Endothelial cell of umbilical vein (primary cell): ENCODE measurements around the gene AGR2. TPM values are rescaled to one million over a fixed set of nuclear protein-coding genes. Genes with fewer than 3 reads are reported as not detected.

Experiments
- BruUV-seq: library from RNA; stranded (reverse); fragments of 400-500 nt; replicated peaks from 2 replicates; lab custom pipeline; 2021; lab: Mats Ljungman, UMichigan
- CTCF ChIA-PET: fragments of 300-600, 350-600 bp; sonication (Branson Sonifier 250); formaldehyde crosslinking; loops from one replicate; lab custom pipeline; 2021; ENCODE audit warnings: antibody characterized with exemption, inconsistent platforms; lab: Charles Lee
- POLR2A ChIA-PET: fragments of 300-600, 350-600 bp; sonication (Branson Sonifier 250); formaldehyde crosslinking; loops from one replicate; lab custom pipeline; 2021; ENCODE audit warnings: antibody characterized with exemption, inconsistent platforms; lab: Charles Lee
- DNase-seq: peaks from one replicate; pipeline ENCODE4 v3.0.0-alpha.2; 2011; ENCODE audit warnings: low read depth, low spot score
- FAIRE-seq: peaks from 2 replicates; lab custom pipeline; 2011; peaks lifted over from hg19 to GRCh38; lab: Jason Lieb, UNC
- H2AFZ ChIP-seq: 2 replicates; pipeline ENCODE4 v1.6.0; 2012; ENCODE audit warnings: low read depth, low read length, control low read depth, inconsistent platforms
- H3K27ac ChIP-seq: 2 replicates; pipeline ENCODE4 v1.5.1; 2011; ENCODE audit warnings: low read depth, mild to moderate bottlenecking, control low read depth, low read length, moderate library complexity; ENCODE audit not compliant: insufficient read depth
- H3K27me3 ChIP-seq, 2 experiments: 2 replicates each; pipeline versions ENCODE4 v1.6.0 to v1.6.1; 2011; ENCODE audit warnings: low read length in 2 of 2, mixed read lengths in 1 of 2; ENCODE audit not compliant: control insufficient read depth in 2 of 2, insufficient read depth in 2 of 2
- H3K36me3 ChIP-seq, 2 experiments: 2 replicates in 1 of 2; 3 replicates in 1 of 2; pipeline ENCODE4 v1.5.1; 2011; ENCODE audit warnings: low read length in 2 of 2, mild to moderate bottlenecking in 1 of 2, moderate library complexity in 1 of 2; ENCODE audit not compliant: control insufficient read depth in 2 of 2, insufficient read depth in 2 of 2; ENCODE audit errors: extremely low read depth in 1 of 2
- H3K4me1 ChIP-seq: 3 replicates; pipeline ENCODE4 v1.5.1; 2011; ENCODE audit warnings: mild to moderate bottlenecking, low read length; ENCODE audit not compliant: control insufficient read depth, insufficient read depth; ENCODE audit errors: extremely low read depth
- H3K4me2 ChIP-seq: 2 replicates; pipeline ENCODE4 v1.6.1; 2011; ENCODE audit warnings: low read length, control low read depth, mixed read lengths; ENCODE audit not compliant: insufficient read depth
- H3K4me3 ChIP-seq, 3 experiments: fragments of 200-600 bp in 1 of 3; sonication (generic), shearing (Covaris generic) in 1 of 3; replicated peaks in 1 of 3; 2 replicates each; pipeline ENCODE4 v1.5.1; 2011 to 2016; ENCODE audit warnings: control low read depth in 3 of 3, low read length in 3 of 3, mild to moderate bottlenecking in 2 of 3, inconsistent platforms in 1 of 3, low read depth in 1 of 3, moderate library complexity in 1 of 3; ENCODE audit not compliant: insufficient read depth in 1 of 3
- H3K79me2 ChIP-seq: 2 replicates; pipeline ENCODE4 v1.6.0; 2012; ENCODE audit warnings: low read length, inconsistent platforms; ENCODE audit not compliant: control insufficient read depth, insufficient read depth
- H3K9ac ChIP-seq: replicated peaks from 2 replicates; pipeline ENCODE3; 2011; ENCODE audit warnings: low read length, control low read depth; ENCODE audit not compliant: insufficient read depth; ENCODE audit errors: extremely low read depth
- H3K9me1 ChIP-seq: replicated peaks from 3 replicates; pipeline ENCODE4 v1.6.0; 2011; ENCODE audit warnings: mild to moderate bottlenecking, low read length; ENCODE audit not compliant: control insufficient read depth, insufficient read depth; ENCODE audit errors: extremely low read depth
- H3K9me3 ChIP-seq: replicated peaks from 2 replicates; pipeline ENCODE4 v1.5.1; 2012; ENCODE audit warnings: low read length, inconsistent platforms; ENCODE audit not compliant: control insufficient read depth, insufficient read depth
- H4K20me1 ChIP-seq: replicated peaks from 2 replicates; pipeline ENCODE3; 2011; ENCODE audit warnings: mild to moderate bottlenecking, low read length; ENCODE audit not compliant: control insufficient read depth, insufficient read depth; ENCODE audit errors: extremely low read depth
- EZH2 ChIP-seq: IDR thresholded peaks from 2 replicates; pipeline ENCODE4 v1.6.1; 2012; ENCODE audit warnings: borderline replicate concordance, low read depth, mild to moderate bottlenecking, moderate library complexity, low read length, inconsistent platforms; ENCODE audit not compliant: severe bottlenecking
- FOS ChIP-seq: IDR thresholded peaks from 2 replicates; pipeline ENCODE4 v1.6.1; 2011; ENCODE audit warnings: mild to moderate bottlenecking, low read length, moderate library complexity, borderline replicate concordance; ENCODE audit not compliant: insufficient read depth
- GATA2 ChIP-seq: IDR thresholded peaks from 2 replicates; pipeline ENCODE4 v1.7.0; 2011; ENCODE audit warnings: low read depth, mild to moderate bottlenecking, moderate library complexity, mixed read lengths, low read length; ENCODE audit not compliant: insufficient read length, insufficient read depth
- JUN ChIP-seq: IDR thresholded peaks from 2 replicates; pipeline ENCODE4 v1.6.1; 2011; ENCODE audit warnings: borderline replicate concordance, low read depth; ENCODE audit not compliant: insufficient read length, insufficient read depth
- MAX ChIP-seq: IDR thresholded peaks from 2 replicates; pipeline ENCODE4 v1.6.1; 2011; ENCODE audit not compliant: insufficient read depth, insufficient read length
- MYC ChIP-seq: IDR thresholded peaks from one replicate; pipeline ENCODE4 v1.6.1; 2011; ENCODE audit warnings: mild to moderate bottlenecking, low read depth, low read length
- POLR2A ChIP-seq: IDR thresholded peaks from 2 replicates; pipeline ENCODE4 v1.6.1; 2012; ENCODE audit warnings: low read depth, mild to moderate bottlenecking, control low read depth, low read length
- POLR2AphosphoS5 ChIP-seq: IDR thresholded peaks from 2 replicates; pipeline ENCODE4 v1.6.1; 2012; ENCODE audit warnings: low read depth, mild to moderate bottlenecking, control low read depth, low read length, moderate library complexity; ENCODE audit not compliant: insufficient read depth
- dilution Hi-C: fragments of 300-500 bp; cut with MboI; formaldehyde crosslinking; loops from one replicate; pipeline ENCODE4 v1.15.0; 2019; ENCODE audit warnings: low sequenced_read_pairs; ENCODE audit not compliant: extremely low pct_ligation_motif_present
- intact Hi-C: fragments of 100-400 bp; cut with micrococcal nuclease; formaldehyde crosslinking; loops from one replicate; pipeline ENCODE4 v1.10.0; 2022
- polyA plus RNA-seq, 4 experiments: library from polyadenylated mRNA; depleted of rRNA in 3 of 4; stranded (reverse) in 3 of 4; unstranded in 1 of 4; fragments of >200 nt; gene quantifications; 2 replicates each; pipeline versions ENCODE4 v1.2.1 to v1.2.3, GENCODE V29; 2011 to 2012; ENCODE audit warnings: missing spikeins in 1 of 4
- total RNA-seq: library from RNA; stranded (reverse); gene quantifications from 2 replicates; pipeline ENCODE4 v1.2.3, GENCODE V29; 2021
- TF ChIP-seq, protein P1 (sequence below), 2 donors: IDR thresholded peaks; 1 replicate in 1 of 2; 2 replicates in 1 of 2; pipeline ENCODE4 v1.5.1; 2011; ENCODE audit warnings: low read length in 2 of 2, mild to moderate bottlenecking in 2 of 2, moderate library complexity in 2 of 2, control low read depth in 1 of 2, inconsistent platforms in 1 of 2, low read depth in 1 of 2; ENCODE audit not compliant: insufficient read depth in 1 of 2; ENCODE audit errors: extremely low read depth in 1 of 2

The AGR2 gene
- total and polyA plus RNA-seq, 2 donors (not counting 3 experiments of a cell fraction or from before 2014, with no cell fraction given) = not detected

DNA sequence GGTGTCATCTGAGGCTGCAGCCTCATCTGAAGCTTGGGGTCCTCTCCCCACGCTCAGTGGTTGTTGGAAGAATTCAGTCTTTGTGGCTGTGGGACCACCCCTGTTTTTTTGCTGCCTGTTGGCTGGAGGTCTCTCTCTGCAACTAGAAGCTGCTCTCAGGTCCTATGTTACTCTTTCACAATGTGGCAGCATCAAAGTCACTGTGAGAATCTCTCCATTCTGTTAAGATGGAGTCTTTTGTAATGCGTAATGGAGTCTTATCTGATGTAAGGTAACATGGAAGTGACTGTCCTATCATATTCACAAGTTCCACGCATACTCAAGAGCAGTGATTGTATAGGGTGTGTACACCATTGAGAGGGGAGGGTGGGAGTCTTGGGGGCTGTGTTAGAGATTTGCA lies 26.3 kb downstream of the AGR2 start:
- intact Hi-C loops = no loop called here
- H4K20me1 ChIP-seq = no peaks in the 10 kb centered on the region
- no peak overlapping the region for H3K27ac ChIP-seq
- no peaks in the 10 kb centered on the region for H3K9me1 ChIP-seq
- no peaks in the 10 kb centered on the region for H3K27me3 ChIP-seq
- FAIRE-seq (no peak), DNase-seq (no peak)
- ChIA-PET CTCF (no interaction called here), POLR2A (no interaction called here)
- no peaks in the 10 kb centered on the region for H3K9me3 ChIP-seq
- H3K4me3 ChIP-seq = no peak overlapping the region
- TF ChIP-seq POLR2AphosphoS5 = no peak
- TF ChIP-seq FOS = no peak
- TF ChIP-seq GATA2 = no peak
- no peak for TF ChIP-seq POLR2A
- TF ChIP-seq EZH2 = no peak
- TF ChIP-seq MYC = no peak
- no peak for TF ChIP-seq JUN
- no peak for TF ChIP-seq MAX
- TF ChIP-seq, protein P1, sequence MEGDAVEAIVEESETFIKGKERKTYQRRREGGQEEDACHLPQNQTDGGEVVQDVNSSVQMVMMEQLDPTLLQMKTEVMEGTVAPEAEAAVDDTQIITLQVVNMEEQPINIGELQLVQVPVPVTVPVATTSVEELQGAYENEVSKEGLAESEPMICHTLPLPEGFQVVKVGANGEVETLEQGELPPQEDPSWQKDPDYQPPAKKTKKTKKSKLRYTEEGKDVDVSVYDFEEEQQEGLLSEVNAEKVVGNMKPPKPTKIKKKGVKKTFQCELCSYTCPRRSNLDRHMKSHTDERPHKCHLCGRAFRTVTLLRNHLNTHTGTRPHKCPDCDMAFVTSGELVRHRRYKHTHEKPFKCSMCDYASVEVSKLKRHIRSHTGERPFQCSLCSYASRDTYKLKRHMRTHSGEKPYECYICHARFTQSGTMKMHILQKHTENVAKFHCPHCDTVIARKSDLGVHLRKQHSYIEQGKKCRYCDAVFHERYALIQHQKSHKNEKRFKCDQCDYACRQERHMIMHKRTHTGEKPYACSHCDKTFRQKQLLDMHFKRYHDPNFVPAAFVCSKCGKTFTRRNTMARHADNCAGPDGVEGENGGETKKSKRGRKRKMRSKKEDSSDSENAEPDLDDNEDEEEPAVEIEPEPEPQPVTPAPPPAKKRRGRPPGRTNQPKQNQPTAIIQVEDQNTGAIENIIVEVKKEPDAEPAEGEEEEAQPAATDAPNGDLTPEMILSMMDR (IDR thresholded peaks at IDR 0.05; ENCODE audit: extremely low read depth in 1 of 2, insufficient read depth in 1 of 2, low read depth in 1 of 2, low read length in 2 of 2) = no peak
- no peaks in the 10 kb centered on the region for H3K4me1 ChIP-seq
- H2AFZ ChIP-seq = no peak overlapping the region
- H3K4me2 ChIP-seq = no peak overlapping the region
- no TSS peak for BruUV-seq
- H3K79me2 ChIP-seq = no peaks in the 10 kb centered on the region
- dilution Hi-C loops = no loop called here
- no peaks in the 10 kb centered on the region for H3K36me3 ChIP-seq
- H3K9ac ChIP-seq = no peak overlapping the region
